Keratinocyte (primary cell): Measurements from ENCODE around the gene FARP1. TPM values are rescaled to one million over a fixed set of nuclear protein-coding genes. Genes with fewer than 3 reads are reported as not detected.

Source experiments
- DNase-seq: peaks from one replicate; pipeline ENCODE4 v3.0.0-alpha.2; 2011; ENCODE audit warnings: low read depth, missing footprints, low spot score
- FAIRE-seq: peaks from 2 replicates; lab custom pipeline; 2011; peaks lifted over from hg19 to GRCh38; lab: Jason Lieb, UNC
- H2AFZ ChIP-seq: 2 replicates; pipeline ENCODE4 v1.6.0; 2012; ENCODE audit warnings: low read length, control low read depth, inconsistent platforms; ENCODE audit not compliant: control insufficient read depth
- H3K27ac ChIP-seq: 2 replicates; pipeline ENCODE4 v1.5.1; 2011; ENCODE audit warnings: low read length; ENCODE audit not compliant: control insufficient read depth, insufficient read depth
- H3K27me3 ChIP-seq: 3 replicates; pipeline ENCODE4 v1.6.0; 2011; ENCODE audit warnings: low read length; ENCODE audit not compliant: control insufficient read depth, insufficient read depth; ENCODE audit errors: extremely low read depth
- H3K36me3 ChIP-seq, 2 experiments: 2 replicates in 1 of 2; 3 replicates in 1 of 2; pipeline ENCODE4 v1.5.1; 2011; ENCODE audit warnings: low read length in 2 of 2, mild to moderate bottlenecking in 1 of 2; ENCODE audit not compliant: control insufficient read depth in 2 of 2, insufficient read depth in 2 of 2; ENCODE audit errors: extremely low read depth in 1 of 2
- H3K4me1 ChIP-seq: 3 replicates; pipeline ENCODE4 v1.5.1; 2011; ENCODE audit warnings: low read length; ENCODE audit not compliant: control insufficient read depth, insufficient read depth; ENCODE audit errors: extremely low read depth
- H3K4me2 ChIP-seq: 3 replicates; pipeline ENCODE4 v1.6.0; 2011; ENCODE audit warnings: low read depth, low read length; ENCODE audit not compliant: control insufficient read depth, insufficient read depth; ENCODE audit errors: extremely low read depth
- H3K4me3 ChIP-seq, 3 experiments: fragments of 200-600 bp in 1 of 3; sonication (generic) in 1 of 3; 2 replicates in 2 of 3; 3 replicates in 1 of 3; pipeline ENCODE4 v1.5.1; 2011 to 2016; ENCODE audit warnings: low read length in 3 of 3, mild to moderate bottlenecking in 3 of 3, control low read depth in 2 of 3, inconsistent platforms in 1 of 3, low read depth in 1 of 3, mixed read lengths in 1 of 3, mixed run types in 1 of 3, moderate library complexity in 1 of 3; ENCODE audit not compliant: control insufficient read depth in 2 of 3, insufficient read depth in 2 of 3; ENCODE audit errors: extremely low read depth in 1 of 3
- H3K79me2 ChIP-seq: 2 replicates; pipeline ENCODE4 v1.6.0; 2012; ENCODE audit warnings: low read length; ENCODE audit not compliant: control insufficient read depth, insufficient read depth
- H3K9ac ChIP-seq: 3 replicates; pipeline ENCODE4 v1.6.0; 2011; ENCODE audit warnings: low read length; ENCODE audit not compliant: control insufficient read depth, insufficient read depth; ENCODE audit errors: extremely low read depth
- H3K9me1 ChIP-seq: 3 replicates; pipeline ENCODE4 v1.6.0; 2011; ENCODE audit warnings: low read length; ENCODE audit not compliant: control insufficient read depth, insufficient read depth; ENCODE audit errors: extremely low read depth
- H3K9me3 ChIP-seq: 2 replicates; pipeline ENCODE4 v1.5.1; 2012; ENCODE audit warnings: low read depth, low read length; ENCODE audit not compliant: control insufficient read depth
- H4K20me1 ChIP-seq: 3 replicates; pipeline ENCODE4 v1.6.0; 2011; ENCODE audit warnings: low read length; ENCODE audit not compliant: control insufficient read depth, insufficient read depth; ENCODE audit errors: extremely low read depth
- CTCF ChIP-seq, 3 experiments: IDR thresholded peaks in 1 of 3; conservative IDR thresholded peaks in 1 of 3; optimal IDR thresholded peaks in 1 of 3; 2 replicates in 2 of 3; 3 replicates in 1 of 3; pipeline versions ENCODE3 to v1.5.1; 2011; ENCODE audit warnings: low read length in 3 of 3, mild to moderate bottlenecking in 3 of 3, moderate library complexity in 2 of 3, control low read depth in 1 of 3, inconsistent platforms in 1 of 3; ENCODE audit not compliant: insufficient read depth in 2 of 3; ENCODE audit errors: extremely low read depth in 1 of 3
- EZH2 ChIP-seq: IDR thresholded peaks from one replicate; pipeline ENCODE4 v1.6.1; 2012; ENCODE audit warnings: inconsistent platforms, mild to moderate bottlenecking, low read length, moderate library complexity
- dilution Hi-C: fragments of 300-500 bp; cut with MboI; formaldehyde crosslinking; loops from one replicate; pipeline ENCODE4 v1.7.0; 2020; ENCODE audit warnings: low sequenced_read_pairs; ENCODE audit not compliant: extremely low pct_ligation_motif_present
- polyA plus RNA-seq, 5 experiments: library from polyadenylated mRNA; depleted of rRNA in 3 of 5; stranded (reverse) in 3 of 5; stranded (forward) in 1 of 5; unstranded in 1 of 5; fragments of >200 nt; gene quantifications; 1 replicate in 1 of 5; 2 replicates in 3 of 5; 3 replicates in 1 of 5; pipeline versions ENCODE4 v1.2.1 to v1.2.3, GENCODE V29; 2011 to 2012; ENCODE audit warnings: missing spikeins in 2 of 5, low read depth in 1 of 5, low replicate concordance in 1 of 5

FARP1 gene
- polyA plus RNA-seq, 1 donor (not counting 4 experiments of a cell fraction or from before 2014, with no cell fraction given) = 10.3 TPM

DNA sequence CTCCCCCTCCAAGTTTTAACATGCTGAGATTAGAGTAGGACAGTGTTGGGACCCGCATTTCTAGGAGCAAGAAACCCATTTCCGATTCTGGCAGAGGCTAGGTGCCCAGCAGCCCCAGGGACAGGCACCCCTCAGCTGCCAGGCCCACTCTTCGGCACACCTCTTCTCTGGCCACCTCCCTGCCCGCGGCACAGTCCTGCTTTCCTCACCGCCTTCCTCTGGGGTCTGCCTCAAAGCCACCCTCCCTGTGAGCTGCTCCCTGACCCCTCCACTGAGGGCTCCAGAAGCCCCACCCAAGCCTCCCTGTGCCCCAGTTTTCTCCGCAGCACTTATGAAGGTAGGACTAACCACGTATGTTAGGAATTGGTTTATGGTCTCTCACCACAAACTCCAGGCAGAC lies 354.1 kb downstream of the FARP1 start:
- dilution Hi-C loops = no loop called here
- Histone ChIP-seq H3K27ac (no peak overlapping the region), H2AFZ (no peak overlapping the region), H3K27me3 (no peaks in the 10 kb centered on the region), H3K9me3 (no peaks in the 10 kb centered on the region), H3K79me2 (peaks cover 91% of the 10 kb centered on the region), H3K9me1 (no peaks in the 10 kb centered on the region), H3K4me3 (no peak overlapping the region), H3K36me3 (peaks cover 13 to 18% of the 10 kb centered on the region in 2 experiments), H4K20me1 (peaks cover 4% of the 10 kb centered on the region), H3K4me1 (peaks cover 10% of the 10 kb centered on the region), H3K9ac (no peak overlapping the region), H3K4me2 (no peak overlapping the region)
- TF ChIP-seq CTCF (optimal IDR thresholded peaks at IDR 0.05 in 1 of 3, IDR thresholded peaks at IDR 0.05 in 1 of 3, conservative IDR thresholded peaks at IDR 0.05 in 1 of 3; ENCODE audit: extremely low read depth in 1 of 3, insufficient read depth in 2 of 3, low read length in 3 of 3) (no peak), EZH2 (no peak)
- FAIRE-seq (no peak), DNase-seq (no peak)

DNA sequence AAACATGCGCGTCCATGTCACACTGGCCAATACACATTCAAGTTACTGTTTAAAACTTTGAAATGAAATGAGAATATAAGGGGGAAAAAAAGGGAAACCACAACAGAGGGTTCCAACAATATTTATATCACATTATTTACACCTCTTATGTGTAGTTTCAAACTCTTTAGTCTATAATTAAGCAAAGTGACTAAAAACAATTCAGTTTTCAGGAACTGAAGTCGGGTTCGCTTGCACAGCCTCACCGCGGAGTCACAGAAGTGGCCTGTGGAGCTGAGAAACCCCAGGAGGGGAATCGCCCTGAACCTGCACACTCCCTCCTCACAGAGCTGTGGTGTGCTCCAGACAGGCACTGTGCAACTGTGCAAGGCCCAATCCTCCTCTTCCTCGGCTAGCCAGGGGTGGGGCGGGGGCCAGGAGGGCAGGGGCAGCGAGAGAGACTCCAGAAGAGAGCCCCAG lies 358.1 kb downstream of the FARP1 start:
- TF ChIP-seq CTCF (optimal IDR thresholded peaks at IDR 0.05 in 1 of 3, IDR thresholded peaks at IDR 0.05 in 1 of 3, conservative IDR thresholded peaks at IDR 0.05 in 1 of 3; ENCODE audit: extremely low read depth in 1 of 3, insufficient read depth in 2 of 3, low read length in 3 of 3) (no peak), EZH2 (no peak)
- Histone ChIP-seq H3K36me3 (peaks cover 21 to 25% of the 10 kb centered on the region in 2 experiments), H3K27ac (no peak overlapping the region), H2AFZ (no peak overlapping the region), H4K20me1 (peaks cover 24% of the 10 kb centered on the region), H3K4me1 (peaks cover 4% of the 10 kb centered on the region), H3K9ac (no peak overlapping the region), H3K79me2 (peaks cover 99% of the 10 kb centered on the region), H3K4me2 (no peak overlapping the region), H3K27me3 (no peaks in the 10 kb centered on the region), H3K9me1 (peaks cover 3% of the 10 kb centered on the region), H3K9me3 (no peaks in the 10 kb centered on the region), H3K4me3 (no peak overlapping the region)
- DNase-seq (no peak), FAIRE-seq (no peak)
- dilution Hi-C loops = no loop called here
